Stimulated activated naive B cell treated with anti-CD40 and anti-IgM and Interleukin-4, amounts not matched to agents 10 μg/mL and 1 μg/mL and 100 μg/mL, for 72 hours (primary cell): Measurements from ENCODE around the gene GALNT17.
A peak's percentile ranks its signal among the peaks of the same experiment; 100 is the strongest.
"Not testable (repeated sequence)": the region's sequence is repeated elsewhere in the genome, so short reads cannot be mapped to it uniquely, and the experiment has no call there.

Experiments used
- ATAC-seq, 2 donors: fragments of 150-1000 bp; cut with Tn5 transposase; replicated peaks; 2 replicates each; pipeline ENCODE4 v1.10.0; 2021; ENCODE audit warnings: moderate library complexity in 1 of 2
- DNase-seq: peaks from one replicate; pipeline ENCODE4 v3.0.0; 2021
- H3K27ac Mint-ChIP-seq: one replicate; pipeline ENCODE4 v1.8.0; 2022; ENCODE audit warnings: mild to moderate bottlenecking, mixed read lengths
- H3K27me3 Mint-ChIP-seq, 2 donors: one replicate each; pipeline ENCODE4 v1.8.0; 2022; ENCODE audit warnings: mixed read lengths in 2 of 2
- H3K36me3 Mint-ChIP-seq, 2 donors: one replicate each; pipeline ENCODE4 v1.8.0; 2022; ENCODE audit warnings: mixed read lengths in 2 of 2, mild to moderate bottlenecking in 1 of 2
- H3K4me1 Mint-ChIP-seq, 2 donors: one replicate each; pipeline ENCODE4 v1.8.0; 2022; ENCODE audit warnings: mixed read lengths in 2 of 2, mild to moderate bottlenecking in 1 of 2
- H3K4me3 Mint-ChIP-seq, 2 donors: one replicate each; pipeline ENCODE4 v1.8.0; 2022; ENCODE audit warnings: mild to moderate bottlenecking in 2 of 2, mixed read lengths in 2 of 2, moderate library complexity in 1 of 2
- H3K9me3 Mint-ChIP-seq, 2 donors: one replicate each; pipeline ENCODE4 v1.8.0; 2022; ENCODE audit warnings: mixed read lengths in 2 of 2, mild to moderate bottlenecking in 1 of 2

The GALNT17 gene

DNA sequence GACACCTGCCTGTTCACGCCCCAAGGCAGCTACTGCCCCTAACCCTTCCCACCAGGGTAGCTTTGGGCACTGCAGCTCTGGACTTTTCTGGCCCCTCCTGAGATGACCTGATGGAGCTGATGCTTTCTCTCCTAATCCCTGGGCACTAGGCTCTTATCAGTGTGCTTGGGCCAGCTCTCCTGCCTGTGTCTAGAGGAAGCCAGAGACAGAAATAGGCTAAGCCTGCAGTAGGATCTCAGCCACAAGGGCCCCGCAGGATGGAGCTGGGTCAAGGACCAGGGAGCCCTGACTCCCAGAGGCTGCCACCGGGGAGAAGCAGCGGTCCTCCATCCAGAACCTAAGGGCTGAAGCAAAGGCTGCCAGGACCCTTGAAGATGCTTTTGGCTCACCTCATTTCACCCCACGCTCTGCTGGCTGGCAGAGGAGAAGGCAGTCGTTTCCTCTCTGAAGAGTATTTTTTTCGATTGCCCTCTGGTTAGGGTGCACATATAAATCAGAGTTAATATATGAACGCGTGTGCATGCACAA, 580.8 kb downstream of the GALNT17 start:
- ATAC-seq (no peak), DNase-seq (no peak)
- Mint-ChIP-seq H3K27me3 (no peaks in the 10 kb centered on the region), H3K27ac (no peak overlapping the region), H3K9me3 (peaks cover 7 to 8% of the 10 kb centered on the region in 2 donors), H3K4me1 (no peaks in the 10 kb centered on the region), H3K36me3 (no peaks in the 10 kb centered on the region), H3K4me3 (no peak overlapping the region)

DNA sequence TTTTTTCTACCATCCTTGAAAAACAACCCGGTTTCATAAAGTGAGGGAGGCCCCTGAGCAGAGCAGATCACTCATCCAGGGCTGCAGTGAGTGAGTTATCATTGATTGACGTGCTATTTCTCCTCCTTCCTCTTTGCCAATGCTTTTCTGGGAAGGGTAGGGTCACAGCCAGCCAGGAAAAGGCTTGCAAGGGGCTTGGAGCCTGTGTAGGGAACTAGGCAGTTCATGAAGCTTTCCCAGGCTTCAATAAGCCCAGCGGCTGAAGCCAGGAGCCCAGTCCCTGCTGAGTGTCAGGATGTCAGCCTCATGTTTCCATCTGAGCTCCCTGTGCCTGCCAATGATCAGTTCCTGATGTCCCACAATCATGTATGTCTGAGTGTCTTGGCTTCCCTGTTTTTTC, 584.7 kb downstream of the GALNT17 start:
- Mint-ChIP-seq H3K27ac (no peak overlapping the region), H3K9me3 (peaks cover 3 to 4% of the 10 kb centered on the region in 2 donors), H3K4me1 (no peaks in the 10 kb centered on the region), H3K27me3 (no peaks in the 10 kb centered on the region), H3K36me3 (no peaks in the 10 kb centered on the region), H3K4me3 (no peak overlapping the region)
- no peak for DNase-seq
- no peak for ATAC-seq

DNA sequence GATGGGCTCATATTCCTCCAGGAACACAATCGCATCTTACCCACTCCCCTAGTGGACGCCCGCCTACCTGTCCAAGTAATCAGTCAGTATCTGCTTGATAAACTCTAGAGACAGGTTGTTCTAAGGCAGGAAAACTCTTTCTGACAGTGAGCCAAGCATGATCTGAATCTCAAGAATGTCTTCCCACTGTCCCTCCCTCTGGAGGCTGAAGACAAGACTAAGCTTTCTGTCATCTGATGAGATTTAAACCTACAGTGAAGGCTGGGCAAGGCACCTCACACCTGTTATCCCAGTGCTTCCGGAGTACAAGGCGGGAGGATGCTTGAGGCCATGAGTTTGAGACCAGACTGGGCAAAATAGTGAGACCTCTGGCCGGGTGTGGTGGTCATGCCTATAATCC, 586.6 kb downstream of the GALNT17 start:
- Mint-ChIP-seq H3K27ac (no peak overlapping the region), H3K4me3 (no peak overlapping the region), H3K9me3 (peaks cover 3 to 4% of the 10 kb centered on the region in 2 donors), H3K27me3 (no peaks in the 10 kb centered on the region), H3K36me3 (no peaks in the 10 kb centered on the region), H3K4me1 (no peaks in the 10 kb centered on the region)
- ATAC-seq (no peak), DNase-seq (no peak)

DNA sequence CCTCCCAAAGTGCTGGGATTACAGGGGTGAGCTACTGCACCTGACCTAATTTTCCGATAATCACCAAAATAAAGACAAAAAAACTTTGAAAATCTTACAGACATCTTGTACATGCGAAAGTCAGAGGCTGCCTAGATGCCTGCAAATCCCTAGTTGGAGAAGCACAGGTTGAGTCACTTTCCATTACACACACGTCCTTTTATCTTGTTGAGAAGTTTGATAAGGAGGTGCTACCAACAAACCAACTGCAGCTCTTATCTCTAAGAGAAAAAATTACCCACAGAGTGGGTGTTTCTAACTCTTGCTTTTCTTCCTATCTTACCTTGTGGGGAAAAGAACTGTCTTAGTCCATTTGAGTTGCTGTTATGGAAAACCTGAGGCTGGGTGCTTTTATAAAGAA, 589.8 kb downstream of the GALNT17 start:
- no peak overlapping the region for H3K4me3 Mint-ChIP-seq

DNA sequence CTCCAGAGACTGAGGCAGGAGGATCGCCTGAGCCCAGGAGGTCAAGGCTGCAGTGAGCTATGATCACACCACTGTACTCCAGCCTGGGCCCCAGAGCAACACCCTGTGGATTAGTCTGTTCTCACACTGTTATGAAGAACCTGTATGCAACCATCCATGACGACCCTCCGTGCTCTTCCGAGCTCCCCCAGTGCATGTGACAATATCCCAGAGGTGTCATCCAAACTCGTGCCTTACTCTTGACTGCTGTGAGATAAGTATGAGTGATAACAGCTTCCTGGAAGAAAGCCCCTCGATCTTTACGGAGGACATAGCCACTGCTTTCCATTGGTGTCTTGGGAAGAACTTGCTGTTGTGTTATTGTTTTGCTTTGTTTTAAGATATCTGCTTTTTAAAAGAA, 591.9 kb downstream of the GALNT17 start:
- ATAC-seq: no peak
- Mint-ChIP-seq H3K27ac (no peak overlapping the region), H3K36me3 (no peaks in the 10 kb centered on the region), H3K4me3 (no peak overlapping the region), H3K27me3 (peaks cover 0 to 5% of the 10 kb centered on the region in 2 donors), H3K9me3 (peaks cover 4 to 6% of the 10 kb centered on the region in 2 donors), H3K4me1 (no peaks in the 10 kb centered on the region)
- DNase-seq: no peak

More for the DNA sequence above, 589.8 kb downstream of the GALNT17 start:
- H3K4me1 Mint-ChIP-seq: no peaks in the 10 kb centered on the region
- H3K27ac Mint-ChIP-seq: no peak overlapping the region
- H3K36me3 Mint-ChIP-seq: no peaks in the 10 kb centered on the region
- DNase-seq (no peak), ATAC-seq (no peak)
- peaks cover 0 to 5% of the 10 kb centered on the region in 2 donors for H3K27me3 Mint-ChIP-seq
- H3K9me3 Mint-ChIP-seq: peaks cover 4 to 6% of the 10 kb centered on the region in 2 donors

DNA sequence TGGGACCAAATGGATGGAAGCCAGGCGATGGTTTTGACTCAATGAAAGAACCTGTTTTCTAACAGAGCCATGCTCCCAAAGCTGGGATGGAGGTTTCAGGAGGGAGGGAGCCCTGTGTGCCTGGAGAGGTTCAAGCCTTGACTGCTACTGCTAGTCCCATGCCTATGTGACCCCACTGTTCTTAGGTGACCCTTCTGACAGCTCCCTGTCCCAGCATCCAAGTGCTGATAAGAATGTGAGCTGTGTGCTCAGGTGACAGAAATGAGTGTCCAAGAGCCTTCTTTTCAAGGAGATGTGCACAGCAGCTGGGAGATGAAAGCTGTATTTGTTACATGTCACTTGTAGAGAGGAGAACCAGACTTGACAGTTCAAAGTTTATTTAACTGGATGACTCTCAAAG, 595.4 kb downstream of the GALNT17 start:
- Mint-ChIP-seq H3K27ac (no peak overlapping the region), H3K9me3 (peaks cover 0 to 5% of the 10 kb centered on the region in 2 donors), H3K4me3 (no peak overlapping the region), H3K27me3 (peaks cover 5 to 8% of the 10 kb centered on the region in 2 donors), H3K36me3 (no peaks in the 10 kb centered on the region), H3K4me1 (no peaks in the 10 kb centered on the region)
- DNase-seq: no peak
- ATAC-seq: no peak

DNA sequence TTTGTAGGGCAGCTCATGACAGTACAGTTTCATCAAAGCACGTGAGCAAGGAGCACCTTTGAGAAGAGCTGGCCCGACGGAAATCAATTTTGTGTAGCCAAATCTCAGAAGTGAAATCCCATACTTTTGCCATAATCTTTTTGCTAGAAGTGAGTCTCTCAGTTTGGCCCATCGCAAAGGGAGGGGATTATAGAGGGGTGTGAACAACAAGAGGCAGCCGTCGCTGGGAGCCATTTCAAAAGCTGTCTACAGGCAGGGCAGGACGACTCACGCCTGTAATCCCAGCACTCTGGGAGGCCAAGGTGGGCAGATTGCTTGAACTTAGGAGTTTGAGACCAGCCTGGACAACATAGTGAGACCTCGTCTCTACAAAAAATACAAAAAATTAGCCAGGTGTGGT, 599.8 kb downstream of the GALNT17 start:
- peaks cover 0 to 2% of the 10 kb centered on the region in 2 donors for H3K9me3 Mint-ChIP-seq
- peaks cover 11 to 21% of the 10 kb centered on the region in 2 donors for H3K27me3 Mint-ChIP-seq
- H3K27ac Mint-ChIP-seq: no peak overlapping the region
- peaks cover 4 to 8% of the 10 kb centered on the region in 2 donors for H3K4me1 Mint-ChIP-seq
- no peaks in the 10 kb centered on the region for H3K36me3 Mint-ChIP-seq
- no peak for ATAC-seq
- no peak for DNase-seq
- H3K4me3 Mint-ChIP-seq: no peak overlapping the region

DNA sequence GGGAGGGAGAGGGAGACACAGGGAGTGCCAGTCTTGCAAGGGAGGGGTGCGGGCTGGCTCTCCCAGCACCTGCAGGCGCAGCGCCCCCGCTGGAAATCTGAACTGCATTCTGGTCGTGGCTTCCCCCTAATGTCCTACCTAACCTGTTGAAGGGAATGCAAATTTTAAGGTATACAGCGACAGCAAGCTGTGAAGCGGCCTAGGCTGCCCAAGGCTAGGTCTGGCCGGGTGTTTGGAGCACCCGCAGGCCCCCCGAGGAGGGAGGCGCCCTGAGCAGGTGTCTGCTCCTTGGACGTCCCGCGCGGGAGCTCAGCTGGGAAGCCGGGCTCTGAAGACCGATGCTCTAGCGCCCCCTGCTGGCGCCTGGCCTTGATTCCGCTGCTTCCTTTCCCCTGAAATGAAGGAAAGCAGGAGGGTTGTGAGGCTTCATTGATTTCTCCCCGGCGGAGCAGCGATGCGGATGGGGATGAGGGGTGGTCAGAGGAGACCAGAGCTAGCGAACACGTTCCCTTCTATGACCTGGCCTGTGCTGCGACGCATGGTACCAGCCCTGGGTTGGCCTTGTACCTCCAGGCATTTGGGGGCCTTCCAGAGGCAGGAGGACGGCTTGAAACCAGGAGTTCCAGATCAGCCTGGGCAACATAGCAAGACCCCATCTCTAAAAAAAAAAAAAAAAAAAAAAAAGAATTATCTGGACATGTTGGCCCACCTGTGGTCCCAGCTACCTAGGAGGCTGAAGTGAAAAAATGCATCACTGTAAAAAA, 601.3 kb downstream of the GALNT17 start:
- DNase-seq (peak; percentile 36), ATAC-seq (peak; percentile 62 to 65)
- Mint-ChIP-seq H3K4me3 (peak overlapping the region in 1 of 2 donors; percentile 28), H3K36me3 (no peaks in the 10 kb centered on the region), H3K27me3 (peaks cover 11 to 21% of the 10 kb centered on the region in 2 donors), H3K4me1 (peaks cover 4 to 8% of the 10 kb centered on the region in 2 donors), H3K27ac (no peak overlapping the region), H3K9me3 (peaks cover 0 to 2% of the 10 kb centered on the region in 2 donors)

DNA sequence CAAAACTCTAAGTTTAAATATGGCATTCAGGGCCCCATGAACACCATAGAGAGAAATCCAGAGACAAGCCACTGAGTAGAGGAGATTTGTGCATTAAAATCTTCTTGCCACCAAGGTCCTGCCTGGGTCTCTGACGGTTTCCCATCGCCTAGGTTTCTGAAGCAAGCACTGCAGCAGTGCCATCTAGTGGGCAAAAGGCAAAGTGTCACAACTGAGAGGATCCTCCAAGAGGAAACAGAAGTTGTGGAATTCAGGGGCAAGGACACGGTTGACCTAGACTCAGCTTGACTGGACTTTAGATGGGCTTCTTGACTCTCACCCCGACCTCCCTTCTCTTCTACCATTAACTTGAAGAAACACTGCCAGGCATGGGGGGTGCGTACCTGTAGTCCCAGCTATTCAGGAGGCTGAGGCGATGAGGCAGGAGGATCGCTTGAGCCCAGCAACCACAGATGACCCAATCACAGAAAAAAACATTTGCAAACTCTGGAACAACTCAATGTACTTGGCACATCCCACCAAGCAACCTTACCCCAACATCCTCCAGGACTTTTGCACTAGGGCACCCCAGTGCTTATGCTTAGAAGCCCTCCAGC, 604.1 kb downstream of the GALNT17 start:
- Mint-ChIP-seq H3K27ac (no peak overlapping the region), H3K4me3 (no peak overlapping the region), H3K4me1 (peaks cover 4 to 8% of the 10 kb centered on the region in 2 donors), H3K27me3 (peaks cover 11 to 21% of the 10 kb centered on the region in 2 donors), H3K9me3 (no peaks in the 10 kb centered on the region), H3K36me3 (no peaks in the 10 kb centered on the region)
- ATAC-seq (peak; percentile 52 to 61), DNase-seq (peak; percentile 28)

DNA sequence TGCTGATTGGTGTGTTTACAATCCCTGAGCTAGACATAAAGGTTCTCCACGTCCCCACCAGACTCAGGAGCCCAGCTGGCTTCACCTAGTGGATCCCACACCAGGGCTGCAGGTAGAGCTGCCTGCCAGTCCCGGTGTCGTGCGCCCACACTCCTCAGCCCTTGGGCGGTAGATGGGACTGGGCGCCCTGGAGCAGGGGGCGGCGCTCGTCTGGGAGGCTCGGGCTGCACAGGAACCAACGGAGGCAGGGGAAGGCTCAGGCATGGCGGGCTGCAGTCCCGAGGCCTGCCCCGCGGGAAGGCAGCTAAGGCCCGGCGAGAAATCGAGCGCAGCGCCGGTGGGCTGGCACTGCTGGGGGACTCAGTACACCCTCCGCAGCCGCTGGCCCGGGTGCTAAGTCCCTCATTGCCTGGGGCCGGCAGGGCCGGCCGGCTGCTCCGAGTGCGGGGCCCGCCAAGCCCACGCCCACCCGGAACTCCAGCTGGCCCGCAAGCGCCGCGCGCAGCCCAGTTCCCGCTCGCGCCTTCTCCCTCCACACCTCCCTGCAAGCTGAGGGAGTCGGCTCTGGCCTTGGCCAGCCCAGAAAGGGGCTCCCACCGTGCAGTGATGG, 606.1 kb downstream of the GALNT17 start:
- ATAC-seq, DNase-seq, H3K27ac Mint-ChIP-seq, H3K4me3 Mint-ChIP-seq, H3K36me3 Mint-ChIP-seq, H3K4me1 Mint-ChIP-seq, H3K27me3 Mint-ChIP-seq, H3K9me3 Mint-ChIP-seq: not testable (repeated sequence)

DNA sequence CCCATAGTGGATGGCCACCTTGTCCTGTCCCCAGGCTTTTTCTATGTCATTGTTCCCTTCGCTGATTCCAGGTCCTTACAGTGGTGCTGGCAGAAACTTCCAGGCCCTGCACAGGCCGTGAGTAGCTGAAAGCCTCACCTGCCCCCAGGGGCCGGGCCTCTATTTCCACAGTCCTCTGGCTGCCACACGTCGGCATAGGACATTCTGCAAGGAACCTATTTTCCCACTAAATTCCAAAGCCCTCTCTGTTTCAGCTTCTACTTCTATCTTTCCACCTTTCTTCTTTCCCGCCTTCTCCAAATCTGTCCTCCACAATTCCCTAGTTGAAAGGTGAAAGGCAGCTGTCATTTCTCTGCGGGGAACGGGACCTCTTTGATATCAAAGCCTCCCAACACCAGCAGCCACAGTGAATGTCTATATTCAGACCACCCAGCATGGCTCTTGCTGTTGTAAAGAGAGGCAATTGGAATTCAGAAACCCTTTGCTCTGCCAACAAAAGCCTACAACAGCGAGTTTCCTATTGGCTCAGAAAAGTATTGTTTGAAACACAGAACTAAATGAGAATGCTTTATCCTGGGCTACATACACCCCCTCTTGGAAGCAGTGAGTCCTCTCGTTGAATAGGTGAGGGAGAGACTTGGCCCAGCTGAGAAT, 607.7 kb downstream of the GALNT17 start:
- Mint-ChIP-seq H3K36me3 (no peaks in the 10 kb centered on the region), H3K4me3 (no peak overlapping the region), H3K27me3 (no peaks in the 10 kb centered on the region), H3K4me1 (no peaks in the 10 kb centered on the region), H3K27ac (no peak overlapping the region), H3K9me3 (no peaks in the 10 kb centered on the region)
- ATAC-seq (no peak), DNase-seq (no peak)

DNA sequence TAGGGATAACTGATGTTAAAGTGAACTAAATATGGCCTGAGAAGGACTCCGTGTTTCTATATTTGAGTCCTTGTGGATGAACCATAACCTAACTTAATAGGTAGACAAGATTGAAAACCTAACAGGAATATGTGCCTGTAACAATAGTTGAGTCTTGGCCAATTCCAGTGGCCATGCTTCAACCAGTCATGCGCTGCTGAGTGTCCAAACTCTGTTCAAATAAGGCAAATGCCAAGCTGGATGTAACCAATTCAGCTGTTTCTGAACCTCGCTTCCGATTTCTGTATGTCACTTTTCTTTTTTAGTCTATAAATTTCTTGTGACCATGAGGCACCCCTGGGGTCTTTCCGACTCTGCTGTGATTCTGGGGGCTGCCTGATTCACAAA, 608.2 kb downstream of the GALNT17 start:
- Mint-ChIP-seq H3K27me3 (no peaks in the 10 kb centered on the region), H3K4me3 (no peak overlapping the region), H3K27ac (no peak overlapping the region), H3K36me3 (no peaks in the 10 kb centered on the region), H3K4me1 (no peaks in the 10 kb centered on the region), H3K9me3 (no peaks in the 10 kb centered on the region)
- DNase-seq: no peak
- ATAC-seq: no peak

DNA sequence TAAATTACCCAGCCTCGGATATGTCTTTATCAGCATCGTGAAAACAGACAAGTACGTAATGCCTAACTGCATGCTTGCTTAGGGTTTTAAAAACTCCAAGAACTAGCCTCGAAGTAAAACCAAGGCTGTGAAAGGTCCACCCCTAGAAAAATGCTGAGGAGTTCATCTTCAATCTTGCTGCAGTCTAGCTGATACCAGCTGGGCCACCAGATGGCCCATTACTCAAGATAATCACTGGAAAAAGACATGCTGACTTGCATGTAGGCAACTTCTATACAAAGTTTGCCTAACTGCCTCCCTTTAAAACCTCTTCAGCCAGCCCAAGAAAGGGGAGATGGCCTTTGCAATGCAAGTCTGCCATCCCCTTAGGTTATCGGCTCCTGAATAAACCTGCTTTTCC, 614.1 kb downstream of the GALNT17 start:
- Mint-ChIP-seq H3K27ac (no peak overlapping the region), H3K4me1 (no peaks in the 10 kb centered on the region)
- ATAC-seq: no peak

DNA sequence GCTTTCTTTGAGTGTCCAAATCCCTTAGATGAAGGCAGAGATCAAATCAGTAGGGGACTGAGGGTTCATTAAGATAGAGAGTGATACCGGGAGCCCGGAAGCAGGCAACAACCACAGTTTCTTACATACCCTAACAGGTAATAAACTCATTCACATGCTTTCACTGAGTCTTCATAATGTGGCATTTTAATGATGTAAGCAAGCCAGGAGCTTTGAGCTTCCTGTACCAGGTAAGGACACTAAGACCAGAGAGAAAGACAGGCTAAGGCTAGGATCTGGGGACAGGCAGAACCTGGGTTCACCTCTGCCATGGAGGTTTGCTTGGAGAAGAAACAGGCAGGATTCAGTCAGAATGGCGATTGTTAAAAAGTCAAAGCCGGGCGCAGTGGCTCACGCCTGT, 618.3 kb downstream of the GALNT17 start:
- H3K36me3 Mint-ChIP-seq: peaks cover 0 to 4% of the 10 kb centered on the region in 2 donors
- no peaks in the 10 kb centered on the region for H3K4me1 Mint-ChIP-seq
- H3K9me3 Mint-ChIP-seq: peaks cover 2 to 13% of the 10 kb centered on the region in 2 donors
- ATAC-seq (no peak), DNase-seq (no peak)
- no peak overlapping the region for H3K4me3 Mint-ChIP-seq
- H3K27me3 Mint-ChIP-seq: peaks cover 22 to 45% of the 10 kb centered on the region in 2 donors
- H3K27ac Mint-ChIP-seq: no peak overlapping the region

More for the DNA sequence above, 614.1 kb downstream of the GALNT17 start:
- H3K4me3 Mint-ChIP-seq: no peak overlapping the region
- no peak for DNase-seq
- peaks cover under 1 to 15% of the 10 kb centered on the region in 2 donors for H3K27me3 Mint-ChIP-seq
- H3K36me3 Mint-ChIP-seq: no peaks in the 10 kb centered on the region
- H3K9me3 Mint-ChIP-seq: peaks cover 2 to 8% of the 10 kb centered on the region in 2 donors
